Right cardiac atrium (tissue), 5 donors: ENCODE data around the gene C5orf47. TPM values are rescaled to one million over a fixed set of nuclear protein-coding genes. Genes with fewer than 3 reads are reported as not detected.
"Not testable (repeated sequence)": the region's sequence is repeated elsewhere in the genome, so short reads cannot be mapped to it uniquely, and the experiment has no call there.

Experiments
- ATAC-seq, 2 donors: fragments of 200-7000 bp; cut with Tn5 transposase; one replicate each; pipeline versions ENCODE4 v1.8.0 to v1.9.1; 2020; ENCODE audit warnings: moderate library complexity in 2 of 2, mild to moderate bottlenecking in 1 of 2
- DNase-seq, 3 donors: peaks; one replicate each; pipeline ENCODE4 v3.0.0-alpha.2; 2020
- H3K27ac ChIP-seq: one replicate; pipeline ENCODE4 v1.5.1; 2013; ENCODE audit warnings: mild to moderate bottlenecking, low read length, control low read depth, moderate library complexity
- H3K27me3 ChIP-seq: one replicate; pipeline ENCODE4 v1.6.1; 2013; ENCODE audit not compliant: control insufficient read depth, insufficient read depth
- H3K4me1 ChIP-seq: one replicate; pipeline ENCODE4 v1.6.1; 2013; ENCODE audit warnings: low read length; ENCODE audit not compliant: control insufficient read depth, insufficient read depth
- H3K4me3 ChIP-seq: one replicate; pipeline ENCODE4 v1.5.1; 2013; ENCODE audit warnings: low read length, control low read depth
- H3K9me3 ChIP-seq: one replicate; pipeline ENCODE4 v1.6.1; 2013; ENCODE audit warnings: low read length; ENCODE audit not compliant: control insufficient read depth
- WGBS: extraction: QIAGEN DNeasy Blood & Tissue Kit; methylation state at CpG from one replicate; pipeline ENCODE4 v1.1.7; 2013; 5-methylcytosine and 5-hydroxymethylcytosine counted together
- intact Hi-C, 4 donors: fragments of 100-400 bp; cut with DNase I; formaldehyde crosslinking; loops; one replicate each; pipeline versions ENCODE4 v1.11.0 to v1.14.0; 2022 to 2023
- polyA plus RNA-seq: library from polyadenylated mRNA; stranded (reverse); fragments of 200-250 nt; gene quantifications from one replicate; pipeline ENCODE4 v1.2.3, GENCODE V29; 2013
- total RNA-seq, 4 donors: library from RNA; stranded (reverse); fragmentation: NEBNext Ultra II Directional; extraction: Animal tissue kit (Norgen Biotek cat#: 25700); gene quantifications; one replicate each; pipeline ENCODE4 v1.2.1, GENCODE V29; 2021
- donor health status: healthy with polysubstance abuse.
- donor health status: DM: no; HTN: yes; CAD: no.
- donor health status: DM: no; HTN: no; CAD: no.
- donor health status: DM: no; HTN: yes; CAD: no; lungs with severe emphysema.
- donor health status: DM: yes; HTN: yes; CAD: no.

The C5orf47 gene
- total and polyA plus RNA-seq, 5 donors, result 0.09 to 0.22 TPM; not detected in 3

DNA sequence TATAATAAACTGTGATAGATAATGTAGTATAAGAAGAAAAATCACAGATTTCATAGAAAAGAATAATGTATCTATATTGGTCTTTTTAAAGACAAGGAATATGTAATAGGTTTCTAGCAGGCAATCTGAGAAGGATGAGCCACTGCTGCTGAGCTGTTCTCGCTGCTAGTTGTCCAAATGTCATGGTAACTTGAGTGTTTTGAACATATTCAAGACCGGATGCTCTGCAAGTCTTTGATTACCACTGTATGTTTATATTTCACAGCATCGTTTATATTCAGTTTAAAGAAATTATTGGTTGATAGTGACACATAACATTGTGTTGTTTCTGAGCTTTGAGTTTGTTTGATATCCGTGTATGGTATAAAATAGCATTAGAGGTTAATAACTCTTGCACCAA, 9.6 kb downstream of the C5orf47 start:
- no peaks in the 10 kb centered on the region for H3K4me1 ChIP-seq
- no peak for ATAC-seq
- intact Hi-C loops, result no loop called here
- WGBS, result 64% methylated on average over 4 of the region's 4 CpGs
- no peak for DNase-seq
- H3K4me3 ChIP-seq, result no peak overlapping the region
- H3K27me3 ChIP-seq, result no peaks in the 10 kb centered on the region
- H3K9me3 ChIP-seq, result no peaks in the 10 kb centered on the region
- no peak overlapping the region for H3K27ac ChIP-seq

DNA sequence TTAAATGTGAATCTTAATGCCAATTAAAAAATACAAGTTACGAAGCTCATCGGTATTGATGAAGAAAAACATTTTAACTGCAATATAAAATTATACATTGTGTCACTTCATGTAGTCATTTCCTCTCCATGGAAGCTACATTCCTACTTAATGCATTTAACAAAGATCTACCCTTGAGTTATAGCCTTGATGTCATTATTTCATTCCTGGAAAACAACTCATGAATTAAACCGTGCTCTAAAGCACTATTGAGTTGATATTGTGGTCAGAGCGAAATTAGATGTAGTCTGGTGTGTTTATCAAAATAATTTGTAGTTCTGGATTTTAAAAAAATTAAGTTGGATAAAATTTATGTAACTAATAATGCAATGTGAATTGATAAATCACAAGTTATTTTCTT, 11.1 kb downstream of the C5orf47 start:
- ATAC-seq (no peak), DNase-seq (no peak)
- H3K4me1 ChIP-seq, result no peaks in the 10 kb centered on the region
- intact Hi-C loops, result no loop called here
- 83% methylated on average over 4 of the region's 4 CpGs for WGBS
- H3K4me3 ChIP-seq, result no peak overlapping the region
- no peaks in the 10 kb centered on the region for H3K9me3 ChIP-seq
- no peak overlapping the region for H3K27ac ChIP-seq
- H3K27me3 ChIP-seq, result no peaks in the 10 kb centered on the region

DNA sequence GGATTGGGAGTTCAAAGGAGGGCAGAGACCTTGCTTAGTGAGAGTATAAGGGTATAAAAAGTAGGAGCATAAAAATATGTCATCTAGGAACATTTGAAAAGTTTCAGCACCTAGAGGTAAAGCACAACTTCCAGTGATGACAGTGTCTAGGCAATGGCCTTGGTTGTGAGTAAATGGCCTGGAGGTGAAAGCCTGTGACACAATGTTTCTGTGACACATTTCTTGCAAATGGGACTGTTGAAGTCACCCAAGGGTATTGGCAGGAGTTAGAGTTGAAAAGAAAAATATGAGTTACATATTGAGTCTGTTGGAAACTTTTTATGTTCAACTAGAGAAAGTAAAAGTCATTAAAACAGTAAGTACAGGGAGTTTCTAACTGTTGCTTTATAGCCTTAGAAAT, 14.8 kb downstream of the C5orf47 start:
- intact Hi-C loops, result no loop called here
- Histone ChIP-seq H3K9me3 (no peaks in the 10 kb centered on the region), H3K27ac (no peak overlapping the region), H3K4me1 (no peaks in the 10 kb centered on the region), H3K4me3 (no peak overlapping the region), H3K27me3 (no peaks in the 10 kb centered on the region)
- ATAC-seq (no peak), DNase-seq (no peak)

DNA sequence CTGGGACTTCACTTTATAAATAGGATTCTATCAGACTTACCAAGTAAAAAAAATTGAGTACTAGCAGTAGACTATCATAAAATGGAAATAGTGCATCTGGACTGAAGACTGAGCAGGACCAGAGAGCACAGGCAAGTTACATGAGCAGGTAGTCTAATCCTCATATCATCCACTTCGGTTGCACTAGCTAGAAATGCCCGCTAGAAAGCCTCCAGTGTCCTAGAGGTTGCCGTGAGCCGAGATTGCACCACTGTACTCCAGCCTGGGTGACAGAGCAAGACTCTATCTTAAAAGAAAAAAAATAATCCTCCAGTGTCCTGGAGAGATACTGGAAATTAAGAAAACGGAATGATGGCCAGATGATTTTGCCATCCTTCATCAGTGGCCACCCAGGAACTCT, 20.0 kb downstream of the C5orf47 start:
- DNase-seq (no peak), ATAC-seq (no peak)
- Histone ChIP-seq H3K9me3 (no peaks in the 10 kb centered on the region), H3K4me3 (no peak overlapping the region), H3K27ac (no peak overlapping the region), H3K27me3 (no peaks in the 10 kb centered on the region), H3K4me1 (no peaks in the 10 kb centered on the region)
- WGBS, result 84% methylated on average over 5 of the region's 5 CpGs
- intact Hi-C loops, result no loop called here

DNA sequence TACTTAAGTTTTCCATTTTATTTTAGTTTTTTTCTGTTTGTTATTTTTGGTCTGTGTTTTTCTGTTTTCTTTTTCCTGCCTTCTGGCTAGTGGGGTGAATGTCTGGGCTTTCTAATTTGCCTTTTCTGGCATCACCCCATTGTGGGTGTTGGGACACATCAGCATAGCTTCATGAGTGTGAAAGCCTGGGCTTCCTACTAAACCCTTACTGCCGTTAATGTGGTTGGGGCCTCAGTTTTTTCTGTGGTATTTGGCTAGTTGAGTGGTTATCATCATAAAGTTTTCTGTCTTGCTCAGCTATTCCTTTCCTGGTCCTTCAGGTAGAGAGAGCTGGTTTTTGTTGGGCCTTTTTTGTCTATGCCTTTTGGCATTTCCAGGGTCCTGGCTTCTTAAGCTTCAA, 21.4 kb downstream of the C5orf47 start:
- no peak for DNase-seq
- 66% methylated on average over 1 of the region's 1 CpG for WGBS
- no peaks in the 10 kb centered on the region for H3K4me1 ChIP-seq
- H3K4me3 ChIP-seq, result no peak overlapping the region
- ATAC-seq, result no peak
- intact Hi-C loops, result no loop called here
- no peaks in the 10 kb centered on the region for H3K9me3 ChIP-seq
- H3K27ac ChIP-seq, result no peak overlapping the region
- H3K27me3 ChIP-seq, result no peaks in the 10 kb centered on the region

DNA sequence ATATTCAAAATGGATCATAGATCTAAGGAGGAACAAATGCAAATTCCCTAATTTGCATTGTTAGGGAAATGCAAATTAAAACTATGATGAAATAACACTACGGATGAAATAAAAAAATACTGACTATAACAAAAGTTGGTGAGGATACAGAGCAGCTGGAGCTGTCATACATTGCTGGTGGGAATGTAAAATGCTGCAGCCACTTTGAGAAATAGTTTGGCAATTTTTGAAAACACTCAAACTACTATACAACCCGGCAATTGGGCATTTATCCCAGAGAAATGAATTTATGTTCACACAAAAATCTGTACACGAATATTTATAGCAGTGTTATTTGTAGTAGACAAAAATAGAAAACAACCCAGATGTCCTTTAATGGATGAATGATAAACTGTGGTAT, 22.5 kb downstream of the C5orf47 start:
- no peak overlapping the region for H3K4me3 ChIP-seq
- H3K27ac ChIP-seq, result no peak overlapping the region
- H3K9me3 ChIP-seq, result no peaks in the 10 kb centered on the region
- no peaks in the 10 kb centered on the region for H3K4me1 ChIP-seq
- no peaks in the 10 kb centered on the region for H3K27me3 ChIP-seq
- intact Hi-C loops, result no loop called here
- ATAC-seq (no peak), DNase-seq (no peak)
- 46% methylated on average over 3 of the region's 3 CpGs for WGBS

DNA sequence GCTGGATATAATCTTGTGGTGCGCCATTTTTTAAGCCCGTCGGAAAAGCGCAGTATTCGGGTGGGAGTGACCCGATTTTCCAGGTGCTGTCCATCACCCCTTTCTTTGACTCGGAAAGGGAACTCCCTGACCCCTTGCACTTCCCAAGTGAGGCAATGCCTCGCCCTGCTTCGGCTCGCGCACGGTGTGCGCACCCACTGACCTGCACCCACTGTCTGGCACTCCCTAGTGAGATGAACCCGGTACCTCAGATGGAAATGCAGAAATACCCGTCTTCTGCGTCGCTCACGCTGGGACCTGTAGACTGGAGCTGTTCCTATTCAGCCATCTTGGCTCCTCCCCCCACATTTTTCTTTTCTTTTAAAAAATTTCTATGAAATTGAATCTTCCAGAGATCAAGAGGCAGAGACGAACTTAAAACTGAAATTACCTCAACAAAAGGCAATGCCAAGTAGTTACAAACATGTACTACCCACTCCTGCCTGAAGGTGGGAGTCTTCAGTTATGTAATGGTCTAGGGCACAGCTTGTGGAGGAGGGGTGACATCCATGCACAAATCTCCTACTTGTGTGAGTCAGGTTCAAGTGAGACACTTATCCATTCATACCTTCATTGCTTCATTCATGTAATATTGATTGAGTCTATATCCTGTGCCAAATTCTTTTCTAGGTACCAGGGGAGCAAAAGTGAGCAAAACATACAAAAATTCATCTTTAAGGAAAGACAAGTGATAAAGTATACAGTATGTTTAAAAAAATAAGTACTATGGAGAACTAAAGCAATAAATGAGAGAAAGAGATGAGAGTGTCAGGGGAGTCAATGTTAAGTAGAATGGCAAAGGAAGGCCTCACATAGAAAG, 31.3 kb downstream of the C5orf47 start:
- intact Hi-C loops, result not testable (repeated sequence)

DNA sequence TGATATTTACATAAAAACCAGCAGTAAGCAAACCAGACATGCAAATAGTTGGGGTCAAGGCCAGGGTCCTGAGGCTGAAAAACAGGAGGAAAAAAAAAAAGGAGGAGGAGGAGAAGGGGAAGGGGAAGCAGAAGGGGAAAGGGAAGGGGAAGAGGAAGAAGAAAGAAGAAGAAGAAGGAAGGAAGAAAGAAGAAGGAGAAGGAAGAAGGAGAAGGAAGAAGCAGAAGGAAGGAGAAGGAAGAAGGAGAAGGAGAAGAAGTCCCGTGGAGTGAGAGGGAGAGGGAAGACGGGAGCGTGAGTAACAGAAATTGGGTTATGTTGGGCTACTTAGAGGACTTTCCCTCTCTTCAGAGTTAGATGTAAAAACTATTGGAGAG, 31.9 kb downstream of the C5orf47 start:
- no peaks in the 10 kb centered on the region for H3K27me3 ChIP-seq
- no peaks in the 10 kb centered on the region for H3K4me1 ChIP-seq
- no peak for ATAC-seq
- no peak for DNase-seq
- 75% methylated on average over 3 of the region's 3 CpGs for WGBS
- H3K4me3 ChIP-seq, result no peak overlapping the region
- intact Hi-C loops, result no loop called here
- H3K9me3 ChIP-seq, result no peaks in the 10 kb centered on the region
- H3K27ac ChIP-seq, result no peak overlapping the region

More for the DNA sequence above, 31.3 kb downstream of the C5orf47 start:
- not testable (repeated sequence) for DNase-seq, H3K4me1 ChIP-seq, H3K27ac ChIP-seq, H3K27me3 ChIP-seq, H3K4me3 ChIP-seq, H3K9me3 ChIP-seq, ATAC-seq
- 69% methylated on average over 14 of the region's 19 CpGs for WGBS

DNA sequence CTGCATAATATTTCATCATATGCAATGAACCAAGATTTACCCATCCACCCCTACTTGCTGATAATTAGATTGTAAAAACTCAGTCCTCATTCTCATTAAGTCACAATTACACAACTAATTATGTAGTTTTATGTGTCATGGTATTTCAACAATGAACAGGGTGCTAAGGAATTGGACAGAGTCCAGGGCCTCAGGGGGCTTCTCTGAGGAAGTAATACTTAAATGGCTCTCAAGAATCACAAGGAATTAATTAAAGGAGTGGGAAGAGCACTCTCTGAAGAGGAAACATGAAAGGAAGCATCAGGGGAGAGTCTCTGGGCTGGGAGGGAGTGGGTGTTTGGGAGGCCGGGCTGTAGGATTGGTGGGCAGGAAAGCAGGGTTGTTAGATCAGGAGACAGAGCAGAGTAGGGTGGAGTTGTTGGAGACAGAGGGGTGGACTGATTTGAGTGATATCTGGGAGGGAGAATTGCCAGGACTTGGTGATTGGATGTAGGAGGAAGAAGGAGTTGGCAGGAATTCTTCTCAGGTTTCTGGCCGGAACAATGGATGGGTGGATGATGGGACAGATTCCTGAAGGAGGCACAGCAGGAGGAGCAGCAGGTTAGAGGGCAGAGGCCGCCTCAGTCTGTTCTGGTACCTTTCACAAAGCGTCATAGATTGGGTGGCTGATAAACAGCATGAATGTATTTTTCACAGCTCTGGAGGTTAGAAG, 33.6 kb downstream of the C5orf47 start:
- Histone ChIP-seq H3K9me3 (no peaks in the 10 kb centered on the region), H3K27ac (no peak overlapping the region), H3K4me1 (no peaks in the 10 kb centered on the region), H3K27me3 (no peaks in the 10 kb centered on the region), H3K4me3 (no peak overlapping the region)
- intact Hi-C loops, result no loop called here
- WGBS, result 51% methylated on average over 4 of the region's 4 CpGs
- ATAC-seq (no peak), DNase-seq (no peak)

DNA sequence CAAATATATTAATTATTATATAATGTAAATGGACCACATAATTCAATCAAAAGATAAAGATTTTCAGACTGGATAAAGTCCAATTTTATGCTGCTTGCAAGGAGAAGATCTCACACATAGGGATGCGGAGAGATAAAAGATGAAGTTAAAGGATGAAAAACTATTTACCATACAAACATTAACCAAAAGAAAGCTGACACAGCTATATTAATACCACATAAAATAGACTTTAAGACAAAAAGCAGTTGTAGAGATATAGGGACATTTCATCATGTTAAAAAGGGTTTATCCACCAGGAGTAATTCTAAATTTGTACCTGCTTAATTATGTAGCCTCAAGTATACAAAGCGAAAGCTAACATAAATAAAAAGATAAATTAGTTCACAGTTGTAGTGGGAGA, 41.3 kb downstream of the C5orf47 start:
- H3K9me3 ChIP-seq, result no peaks in the 10 kb centered on the region
- DNase-seq (no peak), ATAC-seq (no peak)
- H3K27ac ChIP-seq, result no peak overlapping the region
- 92% methylated on average over 2 of the region's 2 CpGs for WGBS
- H3K4me1 ChIP-seq, result no peaks in the 10 kb centered on the region
- no peaks in the 10 kb centered on the region for H3K27me3 ChIP-seq
- intact Hi-C loops, result no loop called here
- H3K4me3 ChIP-seq, result no peak overlapping the region

DNA sequence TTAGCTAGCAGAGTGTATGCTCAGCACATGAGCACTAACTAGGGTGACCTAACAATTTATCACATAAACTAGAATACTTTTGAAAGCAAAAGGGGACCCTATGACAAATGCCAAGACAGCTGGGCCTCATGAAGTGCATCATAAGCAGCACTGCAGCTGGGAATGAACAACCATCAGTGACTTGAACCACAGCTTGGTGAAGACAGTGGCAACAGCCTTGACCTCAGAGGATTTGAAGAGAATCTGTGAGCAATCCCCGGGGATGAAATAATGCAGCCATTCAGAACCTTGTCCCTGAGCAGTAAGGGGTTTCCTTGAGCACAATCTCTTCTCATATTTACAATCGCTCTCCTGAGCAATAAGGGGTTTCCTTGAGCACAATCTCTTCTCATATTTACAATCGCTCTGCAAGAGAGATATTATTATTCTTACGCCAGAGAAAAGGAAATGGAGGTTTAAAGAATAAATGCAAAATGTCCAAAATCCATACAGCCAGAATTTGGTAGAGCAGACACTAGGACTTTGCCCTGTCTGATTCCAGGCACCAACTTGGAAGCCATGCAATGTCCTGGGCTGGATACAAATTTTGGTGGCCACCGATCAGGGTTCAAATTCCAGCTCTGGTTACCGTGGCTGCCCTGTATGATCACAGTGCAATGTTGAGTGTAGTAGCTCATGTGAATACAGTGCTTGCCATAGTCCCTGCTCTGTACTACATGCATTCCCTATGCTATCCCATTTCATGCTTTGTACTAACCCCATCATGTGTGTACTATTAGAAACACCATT, 55.7 kb downstream of the C5orf47 start:
- Histone ChIP-seq H3K4me3 (no peak overlapping the region), H3K27me3 (no peaks in the 10 kb centered on the region), H3K4me1 (no peaks in the 10 kb centered on the region), H3K9me3 (no peaks in the 10 kb centered on the region), H3K27ac (no peak overlapping the region)
- DNase-seq (no peak), ATAC-seq (no peak)
- 82% methylated on average over 6 of the region's 6 CpGs for WGBS
- intact Hi-C loops, result loop anchor here (2.0 to 10.0 kb wide), 4 partner anchors 266 to 270 kb away; no protein-coding TSS in a partner anchor
